Colonic mucosa (tissue), 4 donors: ENCODE measurements around the gene COL1A1. TPM values are rescaled to one million over a fixed set of nuclear protein-coding genes. Genes with fewer than 3 reads are reported as not detected.

Source experiments
- DNase-seq: peaks from one replicate; pipeline ENCODE4 v3.0.0-alpha.2; 2020
- H3K27ac ChIP-seq: fragments of 200-600 bp; one replicate; pipeline ENCODE4 v1.8.0; 2021
- H3K27me3 ChIP-seq: fragments of 200-600 bp; one replicate; pipeline ENCODE4 v1.8.0; 2021
- H3K36me3 ChIP-seq: fragments of 200-600 bp; one replicate; pipeline ENCODE4 v1.8.0; 2021
- H3K4me1 ChIP-seq: fragments of 200-600 bp; one replicate; pipeline ENCODE4 v1.8.0; 2021; ENCODE audit warnings: mild to moderate bottlenecking
- H3K4me3 ChIP-seq: fragments of 200-600 bp; one replicate; pipeline ENCODE4 v1.8.0; 2021
- H3K9ac ChIP-seq, 2 donors: one replicate each; pipeline ENCODE4 v1.7.0; 2013; ENCODE audit warnings: control low read depth in 2 of 2, low read depth in 2 of 2, low read length in 2 of 2
- H3K9me3 ChIP-seq: fragments of 200-600 bp; one replicate; pipeline ENCODE4 v1.8.0; 2021
- CTCF ChIP-seq: fragments of 200-600 bp; IDR thresholded peaks from one replicate; pipeline ENCODE4 v1.8.0; 2022; ENCODE audit warnings: antibody characterized with exemption, mild to moderate bottlenecking
- intact Hi-C: fragments of 100-400 bp; cut with DNase I; formaldehyde crosslinking; loops from one replicate; pipeline ENCODE4 v1.14.1; 2022
- total RNA-seq, 2 donors: library from RNA; stranded (reverse); fragmentation: NEBNext Ultra II Directional in 1 of 2; extraction: Animal tissue kit (Norgen Biotek cat#: 25700) in 1 of 2; gene quantifications; one replicate each; pipeline ENCODE4 v1.2.1, GENCODE V29; 2021
- donor health status: healthy.
- donor health status: DM: no; HTN: no; CAD: no.
- donor health status: DM: no; HTN: no; CAD: no.

The COL1A1 gene
- total RNA-seq, 2 donors from 2014 or later: 74.7 to 127 TPM

DNA sequence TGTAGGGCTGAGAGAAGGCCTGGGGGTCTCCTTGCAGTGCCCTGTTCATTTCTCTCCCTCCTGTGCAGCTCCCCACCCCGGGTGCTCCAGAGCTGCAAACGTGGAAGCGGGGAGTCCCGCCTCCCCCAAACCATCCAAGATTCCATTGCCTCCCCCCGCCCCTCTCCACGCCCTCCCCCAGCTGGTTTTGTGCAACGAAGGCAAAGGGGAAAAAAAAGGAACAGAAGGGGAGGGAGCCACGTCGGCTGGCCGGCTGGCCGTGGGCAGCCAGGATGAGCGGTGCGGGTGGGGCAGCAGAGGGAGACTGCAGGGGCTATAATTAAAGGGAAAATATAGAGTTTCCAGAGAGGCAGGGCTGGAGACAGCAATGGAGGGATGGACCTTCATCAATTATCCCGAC, 1.7 kb upstream of the COL1A1 start:
- intact Hi-C loops: no loop called here
- H3K4me1 ChIP-seq: peaks cover 3% of the 10 kb centered on the region
- H3K27me3 ChIP-seq: peaks cover 17% of the 10 kb centered on the region
- no peak for TF ChIP-seq CTCF
- no peak overlapping the region for H3K9ac ChIP-seq
- H3K27ac ChIP-seq: peak overlapping the region; percentile 3
- no peak for DNase-seq
- H3K36me3 ChIP-seq: no peaks in the 10 kb centered on the region
- no peak overlapping the region for H3K4me3 ChIP-seq
- no peaks in the 10 kb centered on the region for H3K9me3 ChIP-seq

DNA sequence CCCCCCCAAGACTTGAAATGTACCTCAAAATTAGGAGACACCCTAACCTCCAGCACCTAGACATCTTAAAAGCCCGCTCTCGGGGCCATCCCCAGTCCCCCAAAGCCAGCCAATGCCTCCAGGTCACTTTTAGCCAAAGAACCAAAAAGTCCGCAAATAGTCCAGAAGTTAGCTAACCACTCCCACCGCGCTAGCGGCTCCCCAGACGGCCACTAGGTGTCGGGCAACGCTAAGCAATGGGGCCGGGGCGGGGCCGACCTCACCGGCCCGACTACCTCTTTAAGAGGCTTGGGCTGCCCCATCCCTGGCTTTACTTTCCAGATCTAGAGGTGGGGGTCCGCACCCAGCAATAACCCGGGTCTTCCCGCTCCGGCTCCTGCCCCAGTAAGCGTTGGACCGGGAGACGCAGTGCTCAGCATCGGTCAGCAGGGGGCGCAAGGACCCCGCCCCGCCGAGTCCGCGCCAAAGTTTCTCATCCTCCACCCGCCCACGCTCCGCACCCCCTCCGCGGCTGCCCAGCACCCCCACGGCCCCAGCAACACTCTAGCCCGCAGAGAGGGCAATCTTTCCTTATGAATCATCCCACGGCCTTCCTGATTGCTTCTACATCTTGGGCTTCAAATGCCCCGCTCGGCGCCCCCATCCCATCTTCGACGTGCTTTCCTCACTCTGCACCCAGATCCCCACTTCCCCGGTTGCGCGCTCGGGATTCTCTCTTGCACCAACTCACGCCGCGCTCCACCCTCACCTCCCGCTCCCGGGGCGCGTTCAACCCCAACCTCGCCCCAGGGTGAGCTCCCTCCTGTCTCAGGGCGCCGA, 765 bp downstream of the COL1A1 start:
- Histone ChIP-seq H3K27me3 (peaks cover 17% of the 10 kb centered on the region), H3K4me3 (peak overlapping the region; percentile 36), H3K4me1 (peaks cover 3% of the 10 kb centered on the region), H3K27ac (peak overlapping the region; percentile 87), H3K9ac (peak overlapping the region; percentile 74), H3K36me3 (no peaks in the 10 kb centered on the region), H3K9me3 (no peaks in the 10 kb centered on the region)
- intact Hi-C loops: loop anchor here (1.0 to 2.0 kb wide), 2 partner anchors 72 to 97 kb away; no protein-coding TSS in a partner anchor
- DNase-seq: peak; percentile 92
- TF ChIP-seq CTCF: peak; percentile 100

DNA sequence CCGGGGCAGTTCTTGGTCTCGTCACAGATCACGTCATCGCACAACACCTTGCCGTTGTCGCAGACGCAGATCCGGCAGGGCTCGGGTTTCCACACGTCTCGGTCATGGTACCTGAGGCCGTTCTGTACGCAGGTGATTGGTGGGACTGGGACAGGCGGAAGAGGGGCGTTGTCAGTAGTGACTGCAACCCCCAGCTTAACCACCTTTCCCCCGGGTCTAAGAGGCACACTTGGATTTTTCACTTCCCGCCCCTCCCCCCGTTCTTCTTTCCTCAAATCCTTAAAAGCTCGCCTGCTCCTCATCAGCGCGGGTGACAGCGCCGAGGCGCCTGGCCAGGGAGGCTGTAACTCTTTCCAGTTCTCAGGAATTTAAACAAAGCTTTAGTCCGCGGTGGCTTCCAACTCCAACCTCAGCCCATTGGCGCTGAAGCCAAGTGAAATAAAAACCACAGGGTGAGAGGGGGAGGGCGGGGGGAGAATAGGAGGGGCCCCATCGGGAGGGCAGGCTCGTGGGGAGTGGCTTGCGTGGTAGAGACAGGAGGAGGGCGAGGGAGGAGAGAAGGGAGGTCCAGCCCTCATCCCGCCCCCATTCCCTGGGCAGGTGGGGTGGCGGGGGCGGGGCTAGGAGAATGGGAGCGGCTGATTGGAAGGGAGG, 1.5 kb downstream of the COL1A1 start:
- H3K27me3 ChIP-seq: peaks cover 17% of the 10 kb centered on the region
- H3K9me3 ChIP-seq: no peaks in the 10 kb centered on the region
- H3K36me3 ChIP-seq: no peaks in the 10 kb centered on the region
- peak overlapping the region; percentile 36 for H3K4me3 ChIP-seq
- H3K27ac ChIP-seq: peak overlapping the region; percentile 87
- peak overlapping the region; percentile 74 for H3K9ac ChIP-seq
- intact Hi-C loops: loop anchor here (2.0 kb wide), 1 partner anchor 73 kb away; no protein-coding TSS in a partner anchor
- H3K4me1 ChIP-seq: peaks cover 3% of the 10 kb centered on the region
- no peak for TF ChIP-seq CTCF
- DNase-seq: peak; percentile 94

GRCh38 chr17:50199211-50199802, 2.1 kb downstream of the COL1A1 start:
- intact Hi-C loops: no loop called here
- Histone ChIP-seq H3K4me3 (peak overlapping the region; percentile 36), H3K4me1 (peaks cover 3% of the 10 kb centered on the region), H3K27ac (peak overlapping the region; percentile 87), H3K9ac (peak overlapping the region; percentile 8 to 51), H3K27me3 (peaks cover 17% of the 10 kb centered on the region), H3K36me3 (no peaks in the 10 kb centered on the region), H3K9me3 (no peaks in the 10 kb centered on the region)
- DNase-seq: no peak
- no peak for TF ChIP-seq CTCF

DNA sequence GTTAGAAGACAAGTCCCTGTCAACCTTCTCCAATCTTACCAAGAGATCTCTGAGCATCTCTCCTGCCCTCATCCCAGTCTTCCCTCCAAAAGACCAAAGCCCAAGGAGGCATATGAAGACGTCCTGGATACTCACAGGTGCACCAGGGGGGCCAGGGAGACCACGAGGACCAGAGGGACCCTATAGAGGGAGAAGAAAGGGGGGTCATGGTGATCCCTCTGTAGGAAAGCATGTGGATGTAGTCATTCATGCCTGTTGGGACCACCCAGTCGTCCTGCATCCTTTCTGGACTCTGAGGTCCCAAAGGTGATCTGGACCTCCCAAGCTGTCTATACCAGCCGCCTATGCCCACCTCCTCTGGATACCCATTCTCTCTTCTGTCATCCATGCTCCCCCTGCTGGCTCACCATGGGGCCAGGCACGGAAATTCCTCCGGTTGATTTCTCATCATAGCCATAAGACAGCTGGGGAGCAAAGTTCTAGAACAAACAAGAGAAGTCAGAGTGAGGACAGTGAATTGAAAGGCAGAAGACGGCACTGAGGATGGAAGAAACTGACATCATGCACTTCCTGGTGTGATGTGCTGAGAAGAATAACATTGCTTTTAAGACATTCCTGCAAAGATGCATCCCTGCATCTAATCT, 3.3 kb downstream of the COL1A1 start:
- no peak overlapping the region for H3K27ac ChIP-seq
- peaks cover 3% of the 10 kb centered on the region for H3K4me1 ChIP-seq
- H3K36me3 ChIP-seq: no peaks in the 10 kb centered on the region
- intact Hi-C loops: no loop called here
- DNase-seq: peak; percentile 86
- H3K27me3 ChIP-seq: peaks cover 17% of the 10 kb centered on the region
- H3K9ac ChIP-seq: no peak overlapping the region
- peak; percentile 48 for TF ChIP-seq CTCF
- H3K4me3 ChIP-seq: no peak overlapping the region
- H3K9me3 ChIP-seq: no peaks in the 10 kb centered on the region
